ENCODE measurements around the gene MRPL50.

DNA sequence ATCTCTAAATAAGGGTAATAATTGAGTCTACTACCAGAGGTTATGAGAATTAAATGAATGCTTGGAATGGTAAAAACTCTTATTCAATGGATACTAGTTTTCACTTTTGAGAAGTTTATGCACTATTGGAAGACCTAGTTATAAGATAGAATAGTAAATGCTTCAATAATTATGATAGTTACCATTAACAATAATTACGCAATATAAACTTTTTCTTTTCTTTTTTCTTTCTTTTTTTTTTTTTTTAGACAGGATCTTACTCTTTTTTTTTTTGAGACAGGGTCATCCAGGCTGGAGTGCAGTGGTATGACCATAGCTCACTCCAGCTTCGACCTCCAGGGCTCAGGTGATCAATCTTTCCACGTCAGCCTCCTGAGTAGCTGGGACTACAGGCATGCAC lies 30.5 kb upstream of the MRPL50 start:
- no peak for TF ChIP-seq TCF12 (IDR thresholded peaks at IDR 0.05; ENCODE audit: low read depth)
- TF ChIP-seq, protein P1, sequence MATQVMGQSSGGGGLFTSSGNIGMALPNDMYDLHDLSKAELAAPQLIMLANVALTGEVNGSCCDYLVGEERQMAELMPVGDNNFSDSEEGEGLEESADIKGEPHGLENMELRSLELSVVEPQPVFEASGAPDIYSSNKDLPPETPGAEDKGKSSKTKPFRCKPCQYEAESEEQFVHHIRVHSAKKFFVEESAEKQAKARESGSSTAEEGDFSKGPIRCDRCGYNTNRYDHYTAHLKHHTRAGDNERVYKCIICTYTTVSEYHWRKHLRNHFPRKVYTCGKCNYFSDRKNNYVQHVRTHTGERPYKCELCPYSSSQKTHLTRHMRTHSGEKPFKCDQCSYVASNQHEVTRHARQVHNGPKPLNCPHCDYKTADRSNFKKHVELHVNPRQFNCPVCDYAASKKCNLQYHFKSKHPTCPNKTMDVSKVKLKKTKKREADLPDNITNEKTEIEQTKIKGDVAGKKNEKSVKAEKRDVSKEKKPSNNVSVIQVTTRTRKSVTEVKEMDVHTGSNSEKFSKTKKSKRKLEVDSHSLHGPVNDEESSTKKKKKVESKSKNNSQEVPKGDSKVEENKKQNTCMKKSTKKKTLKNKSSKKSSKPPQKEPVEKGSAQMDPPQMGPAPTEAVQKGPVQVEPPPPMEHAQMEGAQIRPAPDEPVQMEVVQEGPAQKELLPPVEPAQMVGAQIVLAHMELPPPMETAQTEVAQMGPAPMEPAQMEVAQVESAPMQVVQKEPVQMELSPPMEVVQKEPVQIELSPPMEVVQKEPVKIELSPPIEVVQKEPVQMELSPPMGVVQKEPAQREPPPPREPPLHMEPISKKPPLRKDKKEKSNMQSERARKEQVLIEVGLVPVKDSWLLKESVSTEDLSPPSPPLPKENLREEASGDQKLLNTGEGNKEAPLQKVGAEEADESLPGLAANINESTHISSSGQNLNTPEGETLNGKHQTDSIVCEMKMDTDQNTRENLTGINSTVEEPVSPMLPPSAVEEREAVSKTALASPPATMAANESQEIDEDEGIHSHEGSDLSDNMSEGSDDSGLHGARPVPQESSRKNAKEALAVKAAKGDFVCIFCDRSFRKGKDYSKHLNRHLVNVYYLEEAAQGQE (IDR thresholded peaks at IDR 0.05; ENCODE audit: low read depth), result no peak
